ENCODE data around the gene NDST4. TPM values are rescaled to one million over a fixed set of nuclear protein-coding genes. Genes with fewer than 3 reads are reported as not detected.

The NDST4 gene
- total and polyA plus RNA-seq, 4 donors, result 0.65 TPM; not detected in 3

DNA sequence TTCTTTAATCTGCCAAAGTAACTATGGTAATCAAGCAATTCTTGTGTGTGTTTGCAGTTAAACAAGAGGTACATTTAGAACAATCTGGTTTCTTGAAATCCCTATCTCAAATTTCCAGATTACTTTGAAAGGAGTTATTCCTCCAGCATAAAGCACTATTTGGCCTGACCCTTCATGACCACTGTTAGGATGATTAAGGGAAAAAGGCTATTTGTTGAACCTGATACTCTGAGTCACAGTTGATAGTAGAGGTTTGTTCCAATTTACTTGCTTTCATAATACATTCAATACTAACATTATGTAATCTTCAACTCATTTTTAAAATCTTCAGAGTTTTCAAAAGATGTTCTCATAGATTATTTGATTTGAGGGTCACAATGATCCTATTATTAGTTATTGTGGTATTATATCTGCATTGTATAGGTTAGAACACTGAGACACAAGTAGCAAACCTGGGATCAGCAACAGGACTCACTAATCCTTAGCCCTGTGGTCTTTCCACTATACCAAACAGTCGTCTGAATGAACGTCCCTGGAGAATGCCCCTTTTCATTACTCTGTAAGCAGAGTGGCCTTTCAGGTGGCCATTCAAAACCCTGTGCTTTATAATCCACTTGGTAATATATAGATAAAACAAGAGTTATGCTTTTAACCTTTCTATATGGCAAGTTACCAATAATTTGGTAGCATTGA, 8.1 kb upstream of the NDST4 start:
- Histone ChIP-seq H3K4me3 (no peak overlapping the region), H3K27me3 (ENCODE audit: control insufficient read depth in 3 of 3, insufficient read depth in 3 of 3, low read length in 2 of 3) (no peaks in the 10 kb centered on the region), H3K9me3 (ENCODE audit: control insufficient read depth in 4 of 4, insufficient read depth in 3 of 4, low read length in 3 of 4) (no peaks in the 10 kb centered on the region), H3K27ac (ENCODE audit: low read depth in 1 of 2, low read length in 1 of 2) (no peak overlapping the region), H3K4me1 (ENCODE audit: control insufficient read depth in 5 of 5, insufficient read depth in 5 of 5, low read length in 5 of 5) (no peaks in the 10 kb centered on the region), H3K9ac (ENCODE audit: insufficient read depth in 1 of 2, low read length in 2 of 2) (no peak overlapping the region), H3K36me3 (ENCODE audit: control insufficient read depth in 4 of 4, insufficient read depth in 4 of 4, low read length in 4 of 4) (no peaks in the 10 kb centered on the region)
- ATAC-seq (ENCODE audit: insufficient read depth, low FRiP score), result no peak
- no peak for DNase-seq
- TF ChIP-seq, protein P1, sequence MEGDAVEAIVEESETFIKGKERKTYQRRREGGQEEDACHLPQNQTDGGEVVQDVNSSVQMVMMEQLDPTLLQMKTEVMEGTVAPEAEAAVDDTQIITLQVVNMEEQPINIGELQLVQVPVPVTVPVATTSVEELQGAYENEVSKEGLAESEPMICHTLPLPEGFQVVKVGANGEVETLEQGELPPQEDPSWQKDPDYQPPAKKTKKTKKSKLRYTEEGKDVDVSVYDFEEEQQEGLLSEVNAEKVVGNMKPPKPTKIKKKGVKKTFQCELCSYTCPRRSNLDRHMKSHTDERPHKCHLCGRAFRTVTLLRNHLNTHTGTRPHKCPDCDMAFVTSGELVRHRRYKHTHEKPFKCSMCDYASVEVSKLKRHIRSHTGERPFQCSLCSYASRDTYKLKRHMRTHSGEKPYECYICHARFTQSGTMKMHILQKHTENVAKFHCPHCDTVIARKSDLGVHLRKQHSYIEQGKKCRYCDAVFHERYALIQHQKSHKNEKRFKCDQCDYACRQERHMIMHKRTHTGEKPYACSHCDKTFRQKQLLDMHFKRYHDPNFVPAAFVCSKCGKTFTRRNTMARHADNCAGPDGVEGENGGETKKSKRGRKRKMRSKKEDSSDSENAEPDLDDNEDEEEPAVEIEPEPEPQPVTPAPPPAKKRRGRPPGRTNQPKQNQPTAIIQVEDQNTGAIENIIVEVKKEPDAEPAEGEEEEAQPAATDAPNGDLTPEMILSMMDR (IDR thresholded peaks at IDR 0.05; ENCODE audit: control extremely low read depth, extremely low read depth), result no peak
- 55 to 75% methylated on average over 2 of the region's 2 CpGs for WGBS, 2 donors

DNA sequence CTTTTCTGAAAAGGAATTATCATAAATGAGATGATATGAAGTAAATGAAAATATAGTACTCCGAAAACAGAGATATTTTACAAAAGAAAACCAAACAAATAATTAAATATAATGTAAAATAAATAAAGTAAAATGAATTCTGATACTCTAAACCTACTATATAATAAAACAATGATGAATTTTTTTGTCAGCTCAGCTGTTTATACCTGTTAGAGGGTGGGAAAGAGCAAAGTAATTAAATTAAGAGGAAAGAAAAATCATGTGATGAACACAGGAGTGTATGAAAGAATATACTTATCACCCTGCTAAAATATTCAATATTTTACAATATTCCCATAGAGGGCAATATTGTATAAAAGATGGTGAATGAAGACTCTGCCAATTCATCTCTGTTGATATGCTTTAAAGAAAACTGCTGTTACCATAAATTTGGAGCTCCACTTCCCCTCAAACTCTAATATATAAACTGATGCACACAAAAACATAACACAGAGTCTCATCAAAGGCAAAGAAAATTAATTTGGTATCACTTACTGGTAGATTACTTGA, 6.5 kb upstream of the NDST4 start:
- ATAC-seq (ENCODE audit: insufficient read depth, low FRiP score), result no peak
- TF ChIP-seq, protein P1 (IDR thresholded peaks at IDR 0.05; ENCODE audit: control extremely low read depth, extremely low read depth), result no peak

DNA sequence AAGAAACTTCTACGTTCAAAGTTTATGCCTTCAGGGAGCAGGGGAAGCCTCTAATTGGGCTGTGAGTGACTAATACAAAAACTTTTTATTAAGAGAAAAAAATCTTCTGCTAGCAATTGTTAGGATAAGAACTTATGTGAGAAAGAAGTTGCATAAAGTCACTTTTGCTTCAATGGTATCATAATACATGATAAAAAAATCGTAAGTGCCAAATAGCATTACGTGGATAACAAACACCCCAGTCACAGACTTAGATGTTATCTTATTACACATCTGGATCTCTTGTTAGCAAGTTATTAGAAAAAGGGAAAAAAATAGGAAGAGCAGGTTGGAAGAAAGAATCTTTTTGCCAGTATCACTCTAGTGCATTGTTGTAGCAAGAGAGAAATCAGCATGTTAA, 4.2 kb upstream of the NDST4 start:
- Histone ChIP-seq H3K4me3 (no peak overlapping the region), H3K27ac (ENCODE audit: low read depth in 1 of 2, low read length in 1 of 2) (no peak overlapping the region), H3K4me1 (ENCODE audit: control insufficient read depth in 5 of 5, insufficient read depth in 5 of 5, low read length in 5 of 5) (peaks cover 0 to 3% (median 0%) of the 10 kb centered on the region in 5 donors), H3K36me3 (ENCODE audit: control insufficient read depth in 4 of 4, insufficient read depth in 4 of 4, low read length in 4 of 4) (no peaks in the 10 kb centered on the region), H3K9ac (ENCODE audit: insufficient read depth in 1 of 2, low read length in 2 of 2) (no peak overlapping the region), H3K27me3 (ENCODE audit: control insufficient read depth in 3 of 3, insufficient read depth in 3 of 3, low read length in 2 of 3) (no peaks in the 10 kb centered on the region), H3K9me3 (ENCODE audit: control insufficient read depth in 4 of 4, insufficient read depth in 3 of 4, low read length in 3 of 4) (no peaks in the 10 kb centered on the region)
- TF ChIP-seq, protein P1 (IDR thresholded peaks at IDR 0.05; ENCODE audit: control extremely low read depth, extremely low read depth), result no peak
- 72 to 78% methylated on average over 3 of the region's 3 CpGs for WGBS, 2 donors
- DNase-seq (no peak), ATAC-seq (ENCODE audit: insufficient read depth, low FRiP score) (no peak)

More for the DNA sequence above, 6.5 kb upstream of the NDST4 start:
- Histone ChIP-seq H3K27ac (ENCODE audit: low read depth in 1 of 2, low read length in 1 of 2) (no peak overlapping the region), H3K9me3 (ENCODE audit: control insufficient read depth in 4 of 4, insufficient read depth in 3 of 4, low read length in 3 of 4) (no peaks in the 10 kb centered on the region), H3K36me3 (ENCODE audit: control insufficient read depth in 4 of 4, insufficient read depth in 4 of 4, low read length in 4 of 4) (no peaks in the 10 kb centered on the region), H3K27me3 (ENCODE audit: control insufficient read depth in 3 of 3, insufficient read depth in 3 of 3, low read length in 2 of 3) (no peaks in the 10 kb centered on the region), H3K4me3 (no peak overlapping the region), H3K4me1 (ENCODE audit: control insufficient read depth in 5 of 5, insufficient read depth in 5 of 5, low read length in 5 of 5) (no peaks in the 10 kb centered on the region), H3K9ac (ENCODE audit: insufficient read depth in 1 of 2, low read length in 2 of 2) (no peak overlapping the region)
- peak in 2 of 3 donors; percentile 27 to 44 for DNase-seq
- WGBS, 2 donors, result 84 to 90% methylated on average over 1 of the region's 1 CpG

Measured in lung (tissue), 12 donors.